HepG2 (cell line): Measurements from ENCODE around the gene UBTF.

Source experiments
- ASH2L ChIP-seq: fragments of 300-600, 200-600 bp; sonication (generic); IDR thresholded peaks from 2 replicates; pipeline ENCODE4 v1.7.0; 2017; ENCODE audit warnings: low read depth, mild to moderate bottlenecking, moderate library complexity, mixed read lengths, low read length; ENCODE audit not compliant: insufficient read length
- CREM ChIP-seq, 2 experiments: sonication (generic) in 1 of 2; formaldehyde crosslinking in 1 of 2; IDR thresholded peaks; 2 replicates each; pipeline versions ENCODE4 v1.4.0 to v1.6.1; 2016 to 2020; ENCODE audit warnings: antibody characterized with exemption in 1 of 2, mild to moderate bottlenecking in 1 of 2, missing genetic modification reagents in 1 of 2
- HOXA5 ChIP-seq: sonication (generic); formaldehyde crosslinking; IDR thresholded peaks from 2 replicates; pipeline ENCODE4 v1.4.0; 2020; ENCODE audit warnings: missing genetic modification reagents
- KDM5A ChIP-seq: fragments of 200-600 bp; sonication (generic); IDR thresholded peaks from 2 replicates; pipeline ENCODE4 v1.7.0; 2018; ENCODE audit warnings: antibody characterized with exemption, mild to moderate bottlenecking, low read length, borderline replicate concordance
- PHF21A ChIP-seq: sonication (generic); formaldehyde crosslinking; IDR thresholded peaks from 2 replicates; pipeline ENCODE4 v1.5.0; 2020; ENCODE audit warnings: mild to moderate bottlenecking, missing genetic modification reagents
- POLR2A ChIP-seq, 2 experiments: IDR thresholded peaks; 2 replicates each; pipeline ENCODE4 v1.6.1; 2011; ENCODE audit warnings: low read depth in 2 of 2, low read length in 2 of 2, mild to moderate bottlenecking in 1 of 2, moderate library complexity in 1 of 2; ENCODE audit not compliant: insufficient read depth in 1 of 2
- TBP ChIP-seq: sonication (generic); formaldehyde crosslinking; IDR thresholded peaks from 2 replicates; pipeline ENCODE4 v1.5.0; 2020; ENCODE audit warnings: missing genetic modification reagents
- ZBTB7A ChIP-seq: sonication (generic); formaldehyde crosslinking; IDR thresholded peaks from 2 replicates; pipeline ENCODE4 v1.8.0; 2022; ENCODE audit warnings: mild to moderate bottlenecking, missing genetic modification reagents
- ZNF232 ChIP-seq: sonication (generic); formaldehyde crosslinking; IDR thresholded peaks from 2 replicates; pipeline ENCODE4 v1.4.0; 2020; ENCODE audit warnings: missing genetic modification reagents, borderline replicate concordance
- ZNF619 ChIP-seq: sonication (generic); formaldehyde crosslinking; IDR thresholded peaks from 2 replicates; pipeline ENCODE4 v1.4.0; 2020; ENCODE audit warnings: mild to moderate bottlenecking, missing genetic modification reagents
- TF ChIP-seq, protein P1 (sequence below): sonication (generic); formaldehyde crosslinking; IDR thresholded peaks from 2 replicates; pipeline ENCODE4 v1.5.0; 2020; ENCODE audit warnings: mild to moderate bottlenecking, missing genetic modification reagents, moderate library complexity
- TF ChIP-seq, protein P2 (sequence below): sonication (generic); formaldehyde crosslinking; conservative IDR thresholded peaks from 2 replicates; pipeline ENCODE4 v1.4.0; 2020; ENCODE audit warnings: missing genetic modification reagents
- TF ChIP-seq, protein P3 (sequence below): sonication (generic); formaldehyde crosslinking; IDR thresholded peaks from 2 replicates; pipeline ENCODE4 v1.4.0; 2020; ENCODE audit warnings: low read depth, missing genetic modification reagents

DNA sequence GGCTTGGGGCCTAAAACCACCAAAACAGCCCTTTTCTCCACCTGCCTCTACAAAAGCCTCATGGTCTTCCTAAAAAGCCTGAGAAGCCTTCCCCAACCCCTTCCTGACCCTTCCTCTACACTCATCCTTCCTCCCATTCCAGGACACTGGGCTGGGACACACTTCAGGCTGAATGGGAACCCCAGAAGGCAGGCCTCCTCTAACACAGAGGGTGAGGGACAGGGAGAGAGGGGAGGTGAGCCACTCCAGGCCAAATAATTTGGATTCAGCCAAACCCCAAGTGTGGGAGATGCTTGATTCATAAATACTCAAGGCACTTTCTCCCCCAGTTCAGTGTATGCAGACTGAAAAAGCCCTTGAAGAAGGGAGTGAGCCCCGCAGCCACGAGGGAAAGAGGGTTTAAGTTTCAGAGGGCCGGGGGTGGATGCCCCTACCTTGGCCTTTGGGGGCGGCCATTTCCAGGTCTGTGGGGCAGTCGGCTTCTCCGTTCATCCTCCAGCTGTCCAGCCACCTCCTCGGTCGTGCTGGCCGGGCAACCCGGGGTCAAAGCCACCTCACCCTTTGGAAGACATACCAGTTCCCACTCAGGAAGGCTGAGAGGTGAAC lies 1.6 kb downstream of the UBTF start:
- TF ChIP-seq ZNF619 (CRISPR knock-in tag) (no peak), ZNF232 (no peak), ASH2L (no peak), CREM (IDR thresholded peaks at IDR 0.05) (no peak), CREM (CRISPR knock-in tag; IDR thresholded peaks at IDR 0.05) (no peak), POLR2A (IDR thresholded peaks at IDR 0.05; ENCODE audit: insufficient read depth in 1 of 2, low read depth in 2 of 2, low read length in 2 of 2) (no peak; a peak in 1 of 4 replicates), PHF21A (CRISPR knock-in tag) (0 out of 2 replicates have a peak, but pooled peaks have one; percentile 26), ZBTB7A (CRISPR knock-in tag) (no peak), TBP (CRISPR knock-in tag) (no peak), KDM5A (no peak), HOXA5 (no peak)
- TF ChIP-seq, protein P1, sequence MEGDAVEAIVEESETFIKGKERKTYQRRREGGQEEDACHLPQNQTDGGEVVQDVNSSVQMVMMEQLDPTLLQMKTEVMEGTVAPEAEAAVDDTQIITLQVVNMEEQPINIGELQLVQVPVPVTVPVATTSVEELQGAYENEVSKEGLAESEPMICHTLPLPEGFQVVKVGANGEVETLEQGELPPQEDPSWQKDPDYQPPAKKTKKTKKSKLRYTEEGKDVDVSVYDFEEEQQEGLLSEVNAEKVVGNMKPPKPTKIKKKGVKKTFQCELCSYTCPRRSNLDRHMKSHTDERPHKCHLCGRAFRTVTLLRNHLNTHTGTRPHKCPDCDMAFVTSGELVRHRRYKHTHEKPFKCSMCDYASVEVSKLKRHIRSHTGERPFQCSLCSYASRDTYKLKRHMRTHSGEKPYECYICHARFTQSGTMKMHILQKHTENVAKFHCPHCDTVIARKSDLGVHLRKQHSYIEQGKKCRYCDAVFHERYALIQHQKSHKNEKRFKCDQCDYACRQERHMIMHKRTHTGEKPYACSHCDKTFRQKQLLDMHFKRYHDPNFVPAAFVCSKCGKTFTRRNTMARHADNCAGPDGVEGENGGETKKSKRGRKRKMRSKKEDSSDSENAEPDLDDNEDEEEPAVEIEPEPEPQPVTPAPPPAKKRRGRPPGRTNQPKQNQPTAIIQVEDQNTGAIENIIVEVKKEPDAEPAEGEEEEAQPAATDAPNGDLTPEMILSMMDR (CRISPR knock-in tag) = no peak
- TF ChIP-seq, protein P2, sequence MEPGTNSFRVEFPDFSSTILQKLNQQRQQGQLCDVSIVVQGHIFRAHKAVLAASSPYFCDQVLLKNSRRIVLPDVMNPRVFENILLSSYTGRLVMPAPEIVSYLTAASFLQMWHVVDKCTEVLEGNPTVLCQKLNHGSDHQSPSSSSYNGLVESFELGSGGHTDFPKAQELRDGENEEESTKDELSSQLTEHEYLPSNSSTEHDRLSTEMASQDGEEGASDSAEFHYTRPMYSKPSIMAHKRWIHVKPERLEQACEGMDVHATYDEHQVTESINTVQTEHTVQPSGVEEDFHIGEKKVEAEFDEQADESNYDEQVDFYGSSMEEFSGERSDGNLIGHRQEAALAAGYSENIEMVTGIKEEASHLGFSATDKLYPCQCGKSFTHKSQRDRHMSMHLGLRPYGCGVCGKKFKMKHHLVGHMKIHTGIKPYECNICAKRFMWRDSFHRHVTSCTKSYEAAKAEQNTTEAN = no peak
- TF ChIP-seq, protein P3, sequence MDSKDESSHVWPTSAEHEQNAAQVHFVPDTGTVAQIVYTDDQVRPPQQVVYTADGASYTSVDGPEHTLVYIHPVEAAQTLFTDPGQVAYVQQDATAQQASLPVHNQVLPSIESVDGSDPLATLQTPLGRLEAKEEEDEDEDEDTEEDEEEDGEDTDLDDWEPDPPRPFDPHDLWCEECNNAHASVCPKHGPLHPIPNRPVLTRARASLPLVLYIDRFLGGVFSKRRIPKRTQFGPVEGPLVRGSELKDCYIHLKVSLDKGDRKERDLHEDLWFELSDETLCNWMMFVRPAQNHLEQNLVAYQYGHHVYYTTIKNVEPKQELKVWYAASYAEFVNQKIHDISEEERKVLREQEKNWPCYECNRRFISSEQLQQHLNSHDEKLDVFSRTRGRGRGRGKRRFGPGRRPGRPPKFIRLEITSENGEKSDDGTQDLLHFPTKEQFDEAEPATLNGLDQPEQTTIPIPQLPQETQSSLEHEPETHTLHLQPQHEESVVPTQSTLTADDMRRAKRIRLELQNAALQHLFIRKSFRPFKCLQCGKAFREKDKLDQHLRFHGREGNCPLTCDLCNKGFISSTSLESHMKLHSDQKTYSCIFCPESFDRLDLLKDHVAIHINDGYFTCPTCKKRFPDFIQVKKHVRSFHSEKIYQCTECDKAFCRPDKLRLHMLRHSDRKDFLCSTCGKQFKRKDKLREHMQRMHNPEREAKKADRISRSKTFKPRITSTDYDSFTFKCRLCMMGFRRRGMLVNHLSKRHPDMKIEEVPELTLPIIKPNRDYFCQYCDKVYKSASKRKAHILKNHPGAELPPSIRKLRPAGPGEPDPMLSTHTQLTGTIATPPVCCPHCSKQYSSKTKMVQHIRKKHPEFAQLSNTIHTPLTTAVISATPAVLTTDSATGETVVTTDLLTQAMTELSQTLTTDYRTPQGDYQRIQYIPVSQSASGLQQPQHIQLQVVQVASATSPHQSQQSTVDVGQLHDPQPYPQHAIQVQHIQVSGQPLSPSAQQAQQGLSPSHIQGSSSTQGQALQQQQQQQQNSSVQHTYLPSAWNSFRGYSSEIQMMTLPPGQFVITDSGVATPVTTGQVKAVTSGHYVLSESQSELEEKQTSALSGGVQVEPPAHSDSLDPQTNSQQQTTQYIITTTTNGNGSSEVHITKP (CRISPR knock-in tag) = no peak
